NCI-H748 (cell line): ENCODE data around the gene GSG1L.

Source experiments
- DNase-seq: peaks from one replicate; lab custom pipeline; 2025; ENCODE audit not compliant: unreplicated experiment; lab: John Stamatoyannopoulos, UW

The GSG1L gene

GRCh38 chr16:28064706-28065249 lies 1.3 kb upstream of the GSG1L start:
- DNase-seq = no peak

GRCh38 chr16:28064150-28064549 lies 636 bp upstream of the GSG1L start:
- no peak for DNase-seq

GRCh38 chr16:28062847-28063521 lies 530 bp downstream of the GSG1L start:
- peak; percentile 8 for DNase-seq

- DNase-seq = no peak
Measured at GRCh38 chr16:28062261-28062846, 1.2 kb downstream of the GSG1L start.

GRCh38 chr16:28061352-28062101 lies 2.0 kb downstream of the GSG1L start:
- DNase-seq = no peak

- no peak for DNase-seq
Measured at GRCh38 chr16:28059841-28060575, 3.5 kb downstream of the GSG1L start.

GRCh38 chr16:28058839-28059589 lies 4.5 kb downstream of the GSG1L start:
- DNase-seq = no peak

- DNase-seq = no peak
Measured at GRCh38 chr16:28057949-28058348, 5.6 kb downstream of the GSG1L start.

GRCh38 chr16:28053461-28053860 lies 10.1 kb downstream of the GSG1L start:
- DNase-seq = no peak

- no peak for DNase-seq
Measured at GRCh38 chr16:28052274-28053128, 11.0 kb downstream of the GSG1L start.

GRCh38 chr16:28051486-28051885 lies 12.0 kb downstream of the GSG1L start:
- no peak for DNase-seq

- DNase-seq = no peak
Measured at GRCh38 chr16:28042811-28043210, 20.7 kb downstream of the GSG1L start.

- DNase-seq = no peak
Measured at GRCh38 chr16:28041615-28042014, 21.9 kb downstream of the GSG1L start.

GRCh38 chr16:28040039-28040438 lies 23.5 kb downstream of the GSG1L start:
- DNase-seq = no peak

- no peak for DNase-seq
Measured at GRCh38 chr16:28039493-28039892, 24.0 kb downstream of the GSG1L start.

- peak; percentile 45 for DNase-seq
Measured at GRCh38 chr16:28038409-28038808, 25.1 kb downstream of the GSG1L start.

GRCh38 chr16:28035866-28036393 lies 27.6 kb downstream of the GSG1L start:
- no peak for DNase-seq

- no peak for DNase-seq
Measured at GRCh38 chr16:28033870-28034269, 29.6 kb downstream of the GSG1L start.

GRCh38 chr16:28029387-28030002 lies 34.0 kb downstream of the GSG1L start:
- no peak for DNase-seq
